NB4 (cell line): Measurements from ENCODE around the gene SLC27A6.

Experiments
- MYC ChIP-seq: IDR thresholded peaks from 2 replicates; pipeline ENCODE4 v1.6.1; 2011; ENCODE audit warnings: low read depth, low read length
- POLR2A ChIP-seq: IDR thresholded peaks from 2 replicates; pipeline ENCODE4 v1.6.1; 2011; ENCODE audit warnings: mild to moderate bottlenecking; ENCODE audit not compliant: insufficient read length; ENCODE audit errors: extremely low read depth
- TF ChIP-seq, protein P1 (sequence below): IDR thresholded peaks from 2 replicates; pipeline ENCODE4 v1.6.1; 2011; ENCODE audit warnings: low read depth, low read length
- TF ChIP-seq, protein P2 (sequence below): IDR thresholded peaks from one replicate; pipeline ENCODE4 v1.5.1; 2012; ENCODE audit warnings: low read depth, low read length

DNA sequence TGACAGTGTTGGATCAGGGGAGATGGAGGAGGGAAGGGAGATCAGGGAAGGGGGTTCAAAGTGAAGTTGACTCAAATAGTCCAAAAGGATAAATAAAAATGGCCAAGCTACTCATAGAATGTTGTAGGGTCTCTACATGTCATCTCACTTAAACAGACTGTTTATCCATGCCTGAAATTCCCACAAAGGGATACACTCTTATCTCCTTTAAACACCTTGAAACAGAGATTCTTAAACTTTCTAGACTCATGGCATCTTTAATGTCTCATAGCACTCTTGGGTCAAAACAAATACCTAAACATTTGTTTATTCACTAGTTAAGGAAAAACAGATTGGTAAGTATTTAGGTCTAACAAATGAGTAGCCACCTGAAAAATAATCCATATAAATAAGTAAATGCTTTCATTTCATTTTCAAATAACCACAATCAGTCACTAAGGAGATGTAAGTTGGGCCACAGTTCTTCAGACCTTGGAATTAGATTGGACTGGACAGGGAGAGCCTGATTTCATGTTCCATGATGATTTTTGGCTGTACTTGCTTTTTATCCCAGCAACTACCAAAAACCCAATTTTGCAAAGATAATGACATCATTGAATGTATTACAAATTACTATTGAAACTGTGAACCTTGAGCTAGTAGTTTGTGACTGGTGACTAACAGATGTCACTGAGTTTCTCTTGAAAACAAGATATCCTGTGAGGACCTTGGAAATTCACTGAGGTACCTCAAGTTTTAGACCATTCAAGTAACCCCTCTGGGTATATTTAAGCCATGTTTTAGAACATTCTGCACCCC is 66.8 kb downstream of the SLC27A6 start:
- TF ChIP-seq, protein P1, sequence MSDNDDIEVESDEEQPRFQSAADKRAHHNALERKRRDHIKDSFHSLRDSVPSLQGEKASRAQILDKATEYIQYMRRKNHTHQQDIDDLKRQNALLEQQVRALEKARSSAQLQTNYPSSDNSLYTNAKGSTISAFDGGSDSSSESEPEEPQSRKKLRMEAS = no peak
- TF ChIP-seq, protein P2, sequence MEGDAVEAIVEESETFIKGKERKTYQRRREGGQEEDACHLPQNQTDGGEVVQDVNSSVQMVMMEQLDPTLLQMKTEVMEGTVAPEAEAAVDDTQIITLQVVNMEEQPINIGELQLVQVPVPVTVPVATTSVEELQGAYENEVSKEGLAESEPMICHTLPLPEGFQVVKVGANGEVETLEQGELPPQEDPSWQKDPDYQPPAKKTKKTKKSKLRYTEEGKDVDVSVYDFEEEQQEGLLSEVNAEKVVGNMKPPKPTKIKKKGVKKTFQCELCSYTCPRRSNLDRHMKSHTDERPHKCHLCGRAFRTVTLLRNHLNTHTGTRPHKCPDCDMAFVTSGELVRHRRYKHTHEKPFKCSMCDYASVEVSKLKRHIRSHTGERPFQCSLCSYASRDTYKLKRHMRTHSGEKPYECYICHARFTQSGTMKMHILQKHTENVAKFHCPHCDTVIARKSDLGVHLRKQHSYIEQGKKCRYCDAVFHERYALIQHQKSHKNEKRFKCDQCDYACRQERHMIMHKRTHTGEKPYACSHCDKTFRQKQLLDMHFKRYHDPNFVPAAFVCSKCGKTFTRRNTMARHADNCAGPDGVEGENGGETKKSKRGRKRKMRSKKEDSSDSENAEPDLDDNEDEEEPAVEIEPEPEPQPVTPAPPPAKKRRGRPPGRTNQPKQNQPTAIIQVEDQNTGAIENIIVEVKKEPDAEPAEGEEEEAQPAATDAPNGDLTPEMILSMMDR = no peak
- TF ChIP-seq POLR2A (no peak), MYC (no peak)
